SH-SY5Y (cell line): ENCODE data around the gene TMEM255A.

ENCODE experiments used
- GATA2 ChIP-seq: IDR thresholded peaks from 2 replicates; pipeline ENCODE4 v1.6.1; 2011; ENCODE audit warnings: mild to moderate bottlenecking, low read depth, low read length
- GATA3 ChIP-seq: IDR thresholded peaks from 2 replicates; pipeline ENCODE4 v1.6.1; 2011; ENCODE audit warnings: low read depth, mild to moderate bottlenecking, low read length, moderate library complexity

The TMEM255A gene

DNA sequence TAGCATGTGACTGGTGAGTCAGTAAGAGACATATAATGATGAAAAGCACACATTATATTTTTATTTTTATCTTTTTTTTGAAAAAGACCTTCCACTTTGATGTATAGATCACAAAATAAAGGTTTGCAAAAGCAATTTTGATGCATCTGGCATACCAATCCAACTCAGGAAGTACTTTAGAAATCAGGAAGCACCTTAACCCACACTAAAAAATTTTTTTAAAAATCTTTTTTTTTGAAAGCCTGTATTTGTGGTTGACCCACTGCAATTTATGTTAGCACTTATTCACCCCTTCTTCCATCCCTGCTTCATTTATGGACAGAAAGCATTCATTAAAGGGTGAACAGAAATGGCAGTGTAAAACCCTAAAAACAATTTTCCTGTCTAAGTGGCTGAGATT lies 16.6 kb downstream of the TMEM255A start:
- no peak for TF ChIP-seq GATA2
- TF ChIP-seq GATA3, result no peak

DNA sequence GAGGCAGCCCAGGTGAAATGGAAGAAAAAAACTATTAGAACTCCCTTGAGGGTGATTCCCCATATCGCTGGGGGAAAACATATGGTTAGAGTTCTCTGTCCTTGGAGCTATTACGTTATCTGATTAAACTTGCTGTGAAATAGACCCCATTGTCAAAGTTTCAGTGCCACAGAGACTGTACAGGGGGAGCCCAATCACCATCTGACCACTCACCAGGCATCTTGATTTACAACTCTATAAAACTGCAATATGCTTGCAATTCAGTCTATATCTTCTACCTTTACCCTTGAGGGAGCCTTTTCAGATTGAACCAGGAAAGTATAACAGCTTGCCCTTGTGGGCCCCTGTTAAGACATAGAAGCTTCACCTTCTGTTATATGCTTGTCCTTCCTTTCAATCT lies 18.2 kb downstream of the TMEM255A start:
- TF ChIP-seq GATA2, result no peak
- TF ChIP-seq GATA3, result no peak

DNA sequence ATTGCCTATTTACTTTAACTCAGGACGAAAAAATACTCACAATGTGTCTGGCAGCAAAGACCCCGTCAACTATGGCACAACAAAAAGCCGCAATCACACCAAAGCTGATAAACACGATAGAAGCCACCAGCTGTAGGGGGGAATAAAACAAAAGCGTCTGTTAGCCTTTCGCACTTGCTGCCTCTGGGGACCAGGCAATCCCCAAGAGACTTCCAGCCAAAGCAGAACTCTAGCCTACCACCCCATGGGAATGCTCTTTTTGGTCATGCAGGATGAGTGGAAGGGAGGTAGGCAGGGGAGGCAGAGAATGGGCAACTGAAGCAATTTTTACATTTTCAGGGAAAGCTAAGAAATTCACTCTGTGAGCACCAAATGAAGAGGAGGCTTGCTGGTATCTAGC lies 20.1 kb downstream of the TMEM255A start:
- TF ChIP-seq GATA3 (no peak), GATA2 (no peak)

DNA sequence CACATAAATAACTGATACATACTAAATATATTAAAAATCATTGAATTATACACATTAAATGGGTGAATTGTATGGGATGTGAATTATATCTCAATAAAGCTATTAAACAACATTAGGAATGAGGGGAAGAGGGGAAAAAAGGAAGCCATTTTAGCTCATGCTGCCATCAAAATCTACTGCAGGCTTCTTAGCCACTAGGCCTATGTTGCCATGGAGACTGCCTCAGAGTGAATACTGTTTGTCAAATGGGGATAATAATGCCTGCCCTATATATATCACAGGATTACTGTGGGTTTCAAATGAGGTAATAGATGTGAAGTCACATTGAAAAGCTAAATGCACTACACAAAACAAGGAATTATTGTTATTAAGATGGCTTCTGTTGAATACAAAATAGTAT lies 21.2 kb downstream of the TMEM255A start:
- TF ChIP-seq GATA2 (no peak), GATA3 (no peak)

DNA sequence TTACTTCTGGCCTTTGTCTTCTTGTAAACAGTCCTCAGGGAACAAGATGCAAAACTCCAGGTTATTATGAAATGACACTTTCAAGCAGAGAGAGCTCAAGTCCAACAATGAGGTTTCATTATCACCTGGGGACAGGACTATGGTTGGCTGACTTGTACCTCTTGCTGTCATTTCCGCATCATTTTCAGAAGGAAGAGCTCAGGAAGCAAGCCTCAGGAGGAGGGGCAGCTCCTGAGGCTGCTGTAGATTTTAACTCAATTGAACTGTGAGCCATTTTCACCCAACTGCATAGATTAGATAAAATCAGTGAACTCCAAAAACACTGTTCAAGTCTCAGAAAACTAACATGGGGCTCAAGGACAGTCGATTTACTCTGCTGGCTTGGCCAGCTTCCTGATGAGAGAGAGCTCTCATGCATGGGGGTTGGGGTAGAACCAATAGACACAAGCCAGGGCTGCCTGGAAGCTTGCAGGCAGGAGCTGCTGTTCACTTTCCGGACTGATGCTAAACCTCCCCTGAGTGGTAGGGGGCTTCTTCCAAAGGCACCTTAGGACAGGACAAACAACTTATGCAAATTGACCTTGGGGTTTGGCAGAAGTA lies 23.6 kb downstream of the TMEM255A start:
- TF ChIP-seq GATA2 (no peak), GATA3 (no peak)

DNA sequence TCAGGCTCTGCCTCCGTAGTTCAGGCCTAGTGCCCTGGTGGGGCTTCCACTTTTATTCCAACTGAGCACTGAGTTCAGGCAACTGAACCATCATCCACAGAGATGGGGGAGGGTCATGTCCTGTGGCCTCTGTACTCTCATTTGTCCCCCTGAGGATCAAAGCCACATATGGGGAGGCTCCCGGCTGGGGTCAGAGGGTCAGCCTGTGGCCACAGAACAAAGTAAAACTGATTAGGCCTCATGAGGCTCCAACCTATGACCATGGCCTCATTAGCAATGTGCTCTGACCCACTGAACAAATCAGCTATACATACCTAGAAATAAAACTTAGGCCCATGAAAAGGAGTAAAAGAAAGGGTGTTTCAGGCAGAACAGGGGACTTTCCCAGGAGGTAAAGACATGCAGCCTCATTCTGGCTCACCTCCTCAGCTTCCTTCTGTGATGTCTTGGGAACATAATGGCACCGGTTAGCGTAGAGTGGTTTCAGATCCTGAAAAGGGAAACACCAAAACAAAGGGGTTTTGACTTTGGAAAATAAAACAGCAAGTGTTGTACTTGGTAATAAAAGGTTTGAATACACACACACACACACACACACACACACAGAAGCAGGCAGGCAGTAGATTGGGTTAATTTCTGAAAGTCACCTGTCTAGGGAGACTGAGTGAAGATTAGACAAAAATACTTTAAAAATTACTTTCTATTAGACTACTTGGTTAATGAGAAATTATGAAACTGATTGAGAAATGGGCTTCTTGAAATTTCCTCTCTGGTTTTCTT lies 24.3 kb downstream of the TMEM255A start:
- TF ChIP-seq GATA2, result no peak
- TF ChIP-seq GATA3, result no peak

DNA sequence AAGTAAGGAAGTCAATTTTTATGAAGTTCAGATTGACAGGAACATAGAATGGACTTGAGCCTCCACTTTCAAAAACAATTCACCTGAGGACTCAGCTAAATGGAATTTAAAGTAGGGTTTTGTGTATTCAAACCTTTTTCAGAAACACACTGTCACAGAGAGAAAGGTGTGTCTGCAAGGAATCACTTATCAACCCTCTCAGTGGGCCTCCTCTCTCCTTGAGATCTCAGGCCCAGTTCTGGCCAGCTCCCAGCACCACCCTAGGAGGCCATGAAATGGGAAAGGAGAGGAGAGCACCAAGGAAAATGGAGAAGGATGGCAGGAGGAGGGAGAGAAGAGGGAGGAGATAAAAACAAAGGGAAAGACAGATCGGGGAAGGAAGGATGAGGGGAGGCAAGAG lies 28.6 kb downstream of the TMEM255A start:
- TF ChIP-seq GATA2 (no peak), GATA3 (no peak)

DNA sequence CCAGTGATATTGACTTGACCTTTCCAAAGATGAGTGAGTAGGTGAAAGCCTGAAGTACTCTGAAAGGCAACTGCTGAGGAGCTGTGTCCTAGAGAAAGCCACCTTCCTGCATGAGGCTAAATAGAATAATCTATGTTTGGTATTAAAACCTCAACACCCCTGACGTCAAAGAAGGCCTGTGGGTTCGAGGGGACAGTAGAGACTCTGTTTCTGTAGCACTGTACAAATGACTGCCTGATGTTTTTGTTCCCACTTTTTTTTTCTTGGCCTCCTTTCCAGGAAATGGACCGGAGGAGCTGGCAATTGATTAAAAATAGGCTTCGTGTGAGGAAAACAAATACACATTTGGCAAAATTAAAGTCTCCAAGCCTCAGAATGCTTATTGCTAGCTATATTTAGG lies 29.5 kb downstream of the TMEM255A start:
- TF ChIP-seq GATA3, result no peak

DNA sequence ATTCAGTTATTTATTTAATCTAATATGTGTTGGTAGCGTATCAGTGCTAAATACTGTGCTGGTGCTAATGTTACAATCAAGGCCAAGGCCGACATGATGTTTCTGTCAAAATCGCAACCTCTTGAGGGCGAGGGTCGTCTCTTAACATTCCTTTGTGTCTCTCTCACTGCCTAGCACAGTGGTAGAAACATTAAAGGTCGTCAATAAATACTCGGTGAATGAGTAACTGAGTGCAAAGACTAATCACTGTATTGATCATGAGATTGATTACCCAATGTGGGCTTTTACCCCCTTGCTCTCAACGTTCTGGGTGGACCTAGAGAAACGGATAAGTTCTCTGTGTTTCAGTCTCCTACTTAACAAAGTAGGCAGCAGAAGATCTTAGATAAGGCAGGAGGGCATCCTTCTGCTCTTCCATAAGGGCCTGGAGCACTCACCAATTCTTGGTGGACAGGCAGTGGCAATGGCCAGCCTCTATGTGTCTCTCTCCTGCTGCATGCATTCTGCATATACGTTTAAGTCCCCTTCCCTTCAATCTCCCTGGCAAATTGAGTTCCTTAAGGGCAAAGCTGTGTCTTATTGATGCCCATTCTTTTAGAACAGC lies 30.1 kb downstream of the TMEM255A start:
- TF ChIP-seq GATA2 (no peak), GATA3 (no peak)

DNA sequence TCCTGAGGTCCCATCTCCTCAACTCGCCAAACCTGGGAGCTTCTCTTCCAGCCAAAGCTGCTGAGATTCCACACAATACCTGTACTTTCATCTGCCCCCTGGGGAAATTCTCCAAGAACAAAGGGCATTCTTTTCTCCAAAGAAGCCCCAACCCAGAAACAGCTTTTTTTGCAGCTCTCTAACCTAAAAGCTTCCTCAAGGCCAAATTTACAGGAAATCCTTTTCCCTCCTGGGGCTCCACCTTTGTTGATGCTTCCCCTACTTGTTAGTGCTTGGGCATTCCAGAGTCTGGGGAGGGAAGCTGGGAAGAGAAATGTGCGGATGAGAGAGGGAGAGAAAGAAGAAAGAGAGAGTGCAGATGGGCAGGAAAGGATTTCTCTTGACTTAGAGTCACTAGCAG lies 36.3 kb downstream of the TMEM255A start:
- no peak for TF ChIP-seq GATA3
- no peak for TF ChIP-seq GATA2

DNA sequence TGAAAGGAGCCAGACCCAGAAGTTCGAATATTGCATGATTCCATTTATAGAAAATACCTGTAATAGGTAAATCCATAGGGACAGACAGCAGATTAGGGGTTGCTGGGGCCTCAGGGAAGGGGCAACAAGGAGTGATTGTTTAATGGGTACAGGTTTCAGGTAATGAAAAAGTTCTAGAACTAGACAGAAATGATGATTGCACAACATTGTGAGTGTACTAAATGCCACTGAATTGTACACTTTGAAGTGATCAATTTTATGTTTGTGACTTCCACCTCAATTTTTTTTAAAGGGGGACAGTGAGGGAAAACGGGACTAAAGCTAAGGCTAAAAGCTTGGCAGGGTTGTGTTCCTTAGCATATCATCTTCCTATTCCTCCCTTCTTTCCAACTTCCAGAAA lies 37.1 kb downstream of the TMEM255A start:
- no peak for TF ChIP-seq GATA2
- no peak for TF ChIP-seq GATA3

DNA sequence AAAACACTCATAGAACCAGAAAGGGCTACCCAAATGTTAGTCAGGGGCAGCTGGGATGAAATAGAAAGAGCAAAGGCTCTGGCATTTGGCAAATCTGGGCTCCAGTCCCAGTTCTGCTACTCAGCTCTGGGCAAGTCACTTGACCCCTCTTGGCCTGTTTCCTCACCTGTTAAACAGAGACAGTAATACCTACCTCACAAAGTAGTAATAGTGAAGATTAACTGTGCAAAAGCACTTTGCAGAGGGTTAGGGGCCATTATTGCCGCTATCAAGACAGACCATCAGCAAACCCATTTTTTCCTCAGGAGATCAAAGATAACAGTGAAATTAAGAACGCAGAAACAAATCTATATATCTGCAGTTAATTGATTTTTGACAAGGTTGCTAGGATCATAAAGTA lies 40.0 kb downstream of the TMEM255A start:
- TF ChIP-seq GATA3 (peak; percentile 78), GATA2 (peak; percentile 74)

DNA sequence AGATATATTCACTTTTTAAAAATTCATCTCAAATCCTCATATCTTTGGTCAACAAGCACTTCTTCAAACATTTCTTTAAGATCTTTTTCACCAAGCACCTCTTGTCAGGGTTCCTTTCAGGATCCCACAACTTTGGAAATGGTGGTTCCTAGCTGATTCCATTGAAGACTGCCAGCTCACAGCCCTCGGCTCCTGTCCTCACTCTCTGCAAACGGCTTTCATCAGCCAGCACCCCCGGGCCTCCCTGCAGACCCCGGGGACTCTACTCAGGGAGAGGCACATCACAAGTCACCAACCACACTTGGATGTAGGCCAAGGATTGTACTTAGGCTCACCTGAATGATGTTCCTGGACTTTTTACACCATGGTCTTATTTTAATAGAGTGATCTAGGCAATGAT lies 40.7 kb downstream of the TMEM255A start:
- no peak for TF ChIP-seq GATA2
- no peak for TF ChIP-seq GATA3

DNA sequence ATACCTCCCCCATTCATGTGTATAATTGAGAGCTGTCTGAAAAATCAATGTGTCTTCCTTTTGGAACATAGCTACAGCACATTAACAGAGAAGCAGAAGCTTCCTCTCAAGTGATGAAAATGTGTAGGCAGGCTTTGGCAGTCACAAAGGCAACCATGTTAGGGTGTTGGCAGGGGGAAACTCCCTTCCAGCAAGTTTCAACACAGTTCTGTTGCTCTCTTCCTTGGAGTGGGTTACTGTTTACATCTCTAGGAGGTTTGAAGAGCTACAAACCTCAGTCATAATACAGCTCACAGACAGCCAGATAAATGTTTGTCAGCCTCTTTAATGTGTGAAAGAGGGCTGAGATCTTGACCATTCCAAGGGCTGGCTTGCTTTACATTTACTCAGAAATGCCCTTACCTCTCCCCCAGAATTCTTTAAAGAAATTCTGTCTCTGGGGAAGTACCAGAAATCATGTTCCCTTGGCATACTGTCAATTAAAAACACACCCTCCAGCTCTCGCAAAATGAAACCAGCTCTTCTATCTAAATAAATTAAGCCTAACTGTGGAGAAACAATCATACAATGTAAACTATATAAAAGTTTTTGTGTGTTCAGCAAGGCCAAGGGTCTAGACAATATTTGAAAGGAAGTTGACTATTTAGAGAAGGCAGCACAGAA lies 41.8 kb downstream of the TMEM255A start:
- TF ChIP-seq GATA2, result no peak
- TF ChIP-seq GATA3, result no peak

DNA sequence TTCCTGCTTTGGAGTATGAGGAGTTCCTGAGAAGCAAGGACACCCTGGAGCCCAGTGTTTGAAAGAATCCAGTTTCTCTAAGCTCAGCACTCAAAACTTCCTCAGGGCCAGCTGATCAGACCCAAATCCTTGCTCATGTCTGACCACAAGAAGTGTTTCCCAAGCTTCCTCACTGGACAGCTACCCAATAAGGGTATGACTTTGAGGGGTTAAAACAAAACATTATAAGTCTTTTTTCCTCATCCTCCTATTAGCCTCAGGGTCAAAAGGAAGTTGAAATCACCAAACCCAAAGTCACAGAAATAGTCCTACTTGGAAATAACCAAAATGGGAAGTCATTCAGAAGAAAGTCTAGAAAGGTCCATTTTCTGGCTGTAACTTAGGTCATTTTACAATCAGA lies 46.9 kb downstream of the TMEM255A start:
- TF ChIP-seq GATA3, result no peak
- TF ChIP-seq GATA2, result no peak
